ENCODE results near the gene CDHR2.
A peak's percentile ranks its signal among the peaks of the same experiment; 100 is the strongest.

The CDHR2 gene

DNA sequence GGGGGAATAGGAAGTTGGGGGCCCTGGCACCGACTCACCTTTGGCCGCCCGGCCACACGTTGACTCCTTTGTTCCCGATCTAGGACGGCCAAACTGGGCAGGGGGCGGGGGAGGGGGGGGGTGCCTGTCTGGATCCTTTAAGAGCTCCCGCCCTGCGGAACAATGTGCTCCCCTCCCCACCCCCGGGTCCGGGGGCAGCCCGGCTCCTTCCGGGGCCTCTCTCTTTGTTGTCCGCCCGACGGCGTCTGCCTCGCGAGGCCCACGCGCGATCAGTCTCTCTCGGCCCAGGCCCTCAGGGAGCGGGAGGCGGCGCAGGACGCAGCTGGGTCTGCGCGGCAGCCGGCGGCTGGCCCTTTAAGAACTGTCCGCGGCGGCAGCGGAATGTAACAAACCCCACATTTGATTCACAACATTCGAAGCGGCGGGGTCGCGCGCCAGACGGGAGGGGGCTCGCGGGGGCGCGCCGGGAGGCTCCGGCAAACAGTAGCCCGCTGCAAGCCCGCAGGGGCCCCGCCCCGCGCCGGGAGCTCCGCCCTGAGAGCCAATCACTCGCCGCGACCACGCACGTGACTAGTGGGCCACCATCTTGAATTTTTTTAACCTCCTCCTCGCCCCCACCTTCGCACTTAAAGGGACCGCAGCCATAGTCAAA lies 12.1 kb upstream of the CDHR2 start, which contains the start of gene RNF44 (continued):
- TF ChIP-seq, protein P1, sequence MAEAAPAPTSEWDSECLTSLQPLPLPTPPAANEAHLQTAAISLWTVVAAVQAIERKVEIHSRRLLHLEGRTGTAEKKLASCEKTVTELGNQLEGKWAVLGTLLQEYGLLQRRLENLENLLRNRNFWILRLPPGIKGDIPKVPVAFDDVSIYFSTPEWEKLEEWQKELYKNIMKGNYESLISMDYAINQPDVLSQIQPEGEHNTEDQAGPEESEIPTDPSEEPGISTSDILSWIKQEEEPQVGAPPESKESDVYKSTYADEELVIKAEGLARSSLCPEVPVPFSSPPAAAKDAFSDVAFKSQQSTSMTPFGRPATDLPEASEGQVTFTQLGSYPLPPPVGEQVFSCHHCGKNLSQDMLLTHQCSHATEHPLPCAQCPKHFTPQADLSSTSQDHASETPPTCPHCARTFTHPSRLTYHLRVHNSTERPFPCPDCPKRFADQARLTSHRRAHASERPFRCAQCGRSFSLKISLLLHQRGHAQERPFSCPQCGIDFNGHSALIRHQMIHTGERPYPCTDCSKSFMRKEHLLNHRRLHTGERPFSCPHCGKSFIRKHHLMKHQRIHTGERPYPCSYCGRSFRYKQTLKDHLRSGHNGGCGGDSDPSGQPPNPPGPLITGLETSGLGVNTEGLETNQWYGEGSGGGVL (tag by site-specific recombination; IDR thresholded peaks at IDR 0.05): peak; percentile 74
- no peak for TF ChIP-seq ZBTB1 (tag by site-specific recombination; IDR thresholded peaks at IDR 0.05)
- TF ChIP-seq ZEB2 (tag by site-specific recombination; IDR thresholded peaks at IDR 0.05): no peak
- no peak for TF ChIP-seq PRDM1 (tag by site-specific recombination; IDR thresholded peaks at IDR 0.05)
- TF ChIP-seq, protein P2, sequence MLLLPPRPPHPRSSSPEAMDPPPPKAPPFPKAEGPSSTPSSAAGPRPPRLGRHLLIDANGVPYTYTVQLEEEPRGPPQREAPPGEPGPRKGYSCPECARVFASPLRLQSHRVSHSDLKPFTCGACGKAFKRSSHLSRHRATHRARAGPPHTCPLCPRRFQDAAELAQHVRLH (tag by site-specific recombination; IDR thresholded peaks at IDR 0.05): no peak
- TF ChIP-seq ZNF747 (tag by site-specific recombination; IDR thresholded peaks at IDR 0.05): no peak
- TF ChIP-seq ZNF785 (tag by site-specific recombination; IDR thresholded peaks at IDR 0.05): no peak
- no peak for TF ChIP-seq ZNF548 (tag by site-specific recombination; IDR thresholded peaks at IDR 0.05)
- no peak for TF ChIP-seq ZNF629 (tag by site-specific recombination; IDR thresholded peaks at IDR 0.05)
- TF ChIP-seq ZNF596 (tag by site-specific recombination; IDR thresholded peaks at IDR 0.05): 0 out of 2 replicates have a peak, but pooled peaks have one; percentile 24
- TF ChIP-seq, protein P3, sequence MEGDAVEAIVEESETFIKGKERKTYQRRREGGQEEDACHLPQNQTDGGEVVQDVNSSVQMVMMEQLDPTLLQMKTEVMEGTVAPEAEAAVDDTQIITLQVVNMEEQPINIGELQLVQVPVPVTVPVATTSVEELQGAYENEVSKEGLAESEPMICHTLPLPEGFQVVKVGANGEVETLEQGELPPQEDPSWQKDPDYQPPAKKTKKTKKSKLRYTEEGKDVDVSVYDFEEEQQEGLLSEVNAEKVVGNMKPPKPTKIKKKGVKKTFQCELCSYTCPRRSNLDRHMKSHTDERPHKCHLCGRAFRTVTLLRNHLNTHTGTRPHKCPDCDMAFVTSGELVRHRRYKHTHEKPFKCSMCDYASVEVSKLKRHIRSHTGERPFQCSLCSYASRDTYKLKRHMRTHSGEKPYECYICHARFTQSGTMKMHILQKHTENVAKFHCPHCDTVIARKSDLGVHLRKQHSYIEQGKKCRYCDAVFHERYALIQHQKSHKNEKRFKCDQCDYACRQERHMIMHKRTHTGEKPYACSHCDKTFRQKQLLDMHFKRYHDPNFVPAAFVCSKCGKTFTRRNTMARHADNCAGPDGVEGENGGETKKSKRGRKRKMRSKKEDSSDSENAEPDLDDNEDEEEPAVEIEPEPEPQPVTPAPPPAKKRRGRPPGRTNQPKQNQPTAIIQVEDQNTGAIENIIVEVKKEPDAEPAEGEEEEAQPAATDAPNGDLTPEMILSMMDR (tag by site-specific recombination; IDR thresholded peaks at IDR 0.05): no peak
- TF ChIP-seq, protein P4, sequence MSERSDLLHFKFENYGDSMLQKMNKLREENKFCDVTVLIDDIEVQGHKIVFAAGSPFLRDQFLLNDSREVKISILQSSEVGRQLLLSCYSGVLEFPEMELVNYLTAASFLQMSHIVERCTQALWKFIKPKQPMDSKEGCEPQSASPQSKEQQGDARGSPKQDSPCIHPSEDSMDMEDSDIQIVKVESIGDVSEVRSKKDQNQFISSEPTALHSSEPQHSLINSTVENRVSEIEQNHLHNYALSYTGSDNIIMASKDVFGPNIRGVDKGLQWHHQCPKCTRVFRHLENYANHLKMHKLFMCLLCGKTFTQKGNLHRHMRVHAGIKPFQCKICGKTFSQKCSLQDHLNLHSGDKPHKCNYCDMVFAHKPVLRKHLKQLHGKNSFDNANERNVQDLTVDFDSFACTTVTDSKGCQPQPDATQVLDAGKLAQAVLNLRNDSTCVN (tag by site-specific recombination; optimal IDR thresholded peaks at IDR 0.05): peak; percentile 95
- no peak for TF ChIP-seq ZNF19 (tag by site-specific recombination; IDR thresholded peaks at IDR 0.05; ENCODE audit: low read depth)
- TF ChIP-seq, protein P5, sequence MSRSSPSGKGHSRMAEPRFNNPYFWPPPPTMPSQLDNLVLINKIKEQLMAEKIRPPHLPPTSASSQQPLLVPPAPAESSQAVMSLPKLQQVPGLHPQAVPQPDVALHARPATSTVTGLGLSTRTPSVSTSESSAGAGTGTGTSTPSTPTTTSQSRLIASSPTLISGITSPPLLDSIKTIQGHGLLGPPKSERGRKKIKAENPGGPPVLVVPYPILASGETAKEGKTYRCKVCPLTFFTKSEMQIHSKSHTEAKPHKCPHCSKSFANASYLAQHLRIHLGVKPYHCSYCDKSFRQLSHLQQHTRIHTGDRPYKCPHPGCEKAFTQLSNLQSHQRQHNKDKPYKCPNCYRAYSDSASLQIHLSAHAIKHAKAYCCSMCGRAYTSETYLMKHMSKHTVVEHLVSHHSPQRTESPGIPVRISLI (tag by site-specific recombination; IDR thresholded peaks at IDR 0.05): peak; percentile 99
- TF ChIP-seq ZNF621 (tag by site-specific recombination; IDR thresholded peaks at IDR 0.05): no peak
- TF ChIP-seq, protein P6, sequence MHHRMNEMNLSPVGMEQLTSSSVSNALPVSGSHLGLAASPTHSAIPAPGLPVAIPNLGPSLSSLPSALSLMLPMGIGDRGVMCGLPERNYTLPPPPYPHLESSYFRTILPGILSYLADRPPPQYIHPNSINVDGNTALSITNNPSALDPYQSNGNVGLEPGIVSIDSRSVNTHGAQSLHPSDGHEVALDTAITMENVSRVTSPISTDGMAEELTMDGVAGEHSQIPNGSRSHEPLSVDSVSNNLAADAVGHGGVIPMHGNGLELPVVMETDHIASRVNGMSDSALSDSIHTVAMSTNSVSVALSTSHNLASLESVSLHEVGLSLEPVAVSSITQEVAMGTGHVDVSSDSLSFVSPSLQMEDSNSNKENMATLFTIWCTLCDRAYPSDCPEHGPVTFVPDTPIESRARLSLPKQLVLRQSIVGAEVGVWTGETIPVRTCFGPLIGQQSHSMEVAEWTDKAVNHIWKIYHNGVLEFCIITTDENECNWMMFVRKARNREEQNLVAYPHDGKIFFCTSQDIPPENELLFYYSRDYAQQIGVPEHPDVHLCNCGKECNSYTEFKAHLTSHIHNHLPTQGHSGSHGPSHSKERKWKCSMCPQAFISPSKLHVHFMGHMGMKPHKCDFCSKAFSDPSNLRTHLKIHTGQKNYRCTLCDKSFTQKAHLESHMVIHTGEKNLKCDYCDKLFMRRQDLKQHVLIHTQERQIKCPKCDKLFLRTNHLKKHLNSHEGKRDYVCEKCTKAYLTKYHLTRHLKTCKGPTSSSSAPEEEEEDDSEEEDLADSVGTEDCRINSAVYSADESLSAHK (tag by site-specific recombination; IDR thresholded peaks at IDR 0.05): no peak
- TF ChIP-seq, protein P7, sequence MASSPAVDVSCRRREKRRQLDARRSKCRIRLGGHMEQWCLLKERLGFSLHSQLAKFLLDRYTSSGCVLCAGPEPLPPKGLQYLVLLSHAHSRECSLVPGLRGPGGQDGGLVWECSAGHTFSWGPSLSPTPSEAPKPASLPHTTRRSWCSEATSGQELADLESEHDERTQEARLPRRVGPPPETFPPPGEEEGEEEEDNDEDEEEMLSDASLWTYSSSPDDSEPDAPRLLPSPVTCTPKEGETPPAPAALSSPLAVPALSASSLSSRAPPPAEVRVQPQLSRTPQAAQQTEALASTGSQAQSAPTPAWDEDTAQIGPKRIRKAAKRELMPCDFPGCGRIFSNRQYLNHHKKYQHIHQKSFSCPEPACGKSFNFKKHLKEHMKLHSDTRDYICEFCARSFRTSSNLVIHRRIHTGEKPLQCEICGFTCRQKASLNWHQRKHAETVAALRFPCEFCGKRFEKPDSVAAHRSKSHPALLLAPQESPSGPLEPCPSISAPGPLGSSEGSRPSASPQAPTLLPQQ (tag by site-specific recombination; IDR thresholded peaks at IDR 0.05): no peak
- TF ChIP-seq ZNF350 (tag by site-specific recombination; IDR thresholded peaks at IDR 0.05): no peak
- no peak for TF ChIP-seq ZNF138 (tag by site-specific recombination; IDR thresholded peaks at IDR 0.05; ENCODE audit: borderline replicate concordance)
- no peak for TF ChIP-seq GLI2 (tag by site-specific recombination; IDR thresholded peaks at IDR 0.05; ENCODE audit: borderline replicate concordance, low read depth)
- no peak for TF ChIP-seq ZNF184 (tag by site-specific recombination; IDR thresholded peaks at IDR 0.05)
- no peak for TF ChIP-seq ZNF324 (tag by site-specific recombination; IDR thresholded peaks at IDR 0.05)
- no peak; the same call in none of the 2 replicates for TF ChIP-seq ZNF335 (tag by site-specific recombination; conservative IDR thresholded peaks at IDR 0.05)
- no peak for TF ChIP-seq ZNF830 (tag by site-specific recombination; IDR thresholded peaks at IDR 0.05; ENCODE audit: low read depth)
- no peak for TF ChIP-seq ZNF202 (tag by site-specific recombination; IDR thresholded peaks at IDR 0.05; ENCODE audit: borderline replicate concordance)
- no peak for TF ChIP-seq KLF8 (tag by site-specific recombination; IDR thresholded peaks at IDR 0.05)
- no peak for TF ChIP-seq ZNF416 (tag by site-specific recombination; IDR thresholded peaks at IDR 0.05)
- TF ChIP-seq ZNF677 (tag by site-specific recombination; IDR thresholded peaks at IDR 0.05): no peak
- peak; percentile 18; the same call in 1 of the 2 replicates for TF ChIP-seq ZNF660 (tag by site-specific recombination; IDR thresholded peaks at IDR 0.05)
